Sigmoid colon (tissue), 7 donors: Measurements from ENCODE around the gene ZNF777. TPM values are rescaled to one million over a fixed set of nuclear protein-coding genes. Genes with fewer than 3 reads are reported as not detected.

Experiments used
- DNase-seq: peaks from one replicate; pipeline ENCODE4 v3.0.0-alpha.2; 2019
- H3K27ac ChIP-seq, 4 donors: fragments of 200-600 bp; sonication (generic); one replicate each; pipeline ENCODE4 v1.5.1; 2016 to 2019; ENCODE audit warnings: mild to moderate bottlenecking in 1 of 4
- H3K27me3 ChIP-seq, 3 donors: fragments of 200-600 bp; sonication (generic); one replicate each; pipeline ENCODE4 v1.5.1; 2019; ENCODE audit warnings: mild to moderate bottlenecking in 1 of 3
- H3K36me3 ChIP-seq, 4 donors: fragments of 200-600 bp; sonication (generic); one replicate each; pipeline ENCODE4 v1.5.1; 2016 to 2019
- H3K4me1 ChIP-seq, 4 donors: fragments of 200-600 bp; sonication (generic); one replicate each; pipeline ENCODE4 v1.5.1; 2017 to 2019
- H3K4me3 ChIP-seq, 4 donors: fragments of 200-600 bp; sonication (generic); one replicate each; pipeline ENCODE4 v1.5.1; 2017 to 2019; ENCODE audit warnings: mild to moderate bottlenecking in 2 of 4, moderate library complexity in 1 of 4
- H3K9me3 ChIP-seq, 4 donors: fragments of 200-600 bp in 3 of 4; sonication (generic) in 3 of 4; one replicate each; pipeline versions ENCODE4 v1.5.1 to v1.6.1; 2013 to 2019
- EP300 ChIP-seq, 4 donors: sonication (generic); formaldehyde crosslinking; IDR thresholded peaks; one replicate each; pipeline ENCODE4 v1.6.1; 2017; ENCODE audit warnings: antibody characterized with exemption in 4 of 4
- POLR2A ChIP-seq, 2 donors: fragments of 450-650 bp; IDR thresholded peaks; one replicate each; pipeline ENCODE4 v1.6.1; 2016; ENCODE audit warnings: antibody characterized with exemption in 2 of 2, mild to moderate bottlenecking in 2 of 2, moderate library complexity in 2 of 2
- POLR2AphosphoS5 ChIP-seq, 4 donors: sonication (generic); formaldehyde crosslinking; IDR thresholded peaks; one replicate each; pipeline ENCODE4 v1.6.1; 2017; ENCODE audit warnings: antibody characterized with exemption in 4 of 4
- WGBS, 2 donors: extraction: QIAGEN DNeasy Blood & Tissue Kit; methylation state at CpG; one replicate each; pipeline ENCODE4 v1.1.7; 2013; 5-methylcytosine and 5-hydroxymethylcytosine counted together
- intact Hi-C: fragments of 100-400 bp; cut with DNase I; formaldehyde crosslinking; loops from one replicate; pipeline ENCODE4 v1.15.1; 2023
- polyA plus RNA-seq, 3 donors: library from polyadenylated mRNA; stranded (reverse); fragments of 200-250 nt; gene quantifications; one replicate each; pipeline ENCODE4 v1.2.3, GENCODE V29; 2013
- total RNA-seq, 4 donors: library from RNA; depleted of rRNA; stranded (reverse); fragments of >200 nt; gene quantifications; one replicate each; pipeline ENCODE4 v1.1.0, GENCODE V29; 2016
- TF ChIP-seq, protein P1 (sequence below), 4 experiments: fragments of 450-650 bp in 3 of 4; fragments of 200-600 bp in 1 of 4; IDR thresholded peaks; one replicate each; pipeline ENCODE4 v1.5.1; 2016 to 2019; ENCODE audit warnings: antibody characterized with exemption in 4 of 4, mild to moderate bottlenecking in 3 of 4, moderate library complexity in 2 of 4
- donor health status: healthy with polysubstance abuse.
- donor health status: Bipolar disorder and iron deficiency.
- donor health status: healthy.

The ZNF777 gene
- total and polyA plus RNA-seq, 7 donors, result 4.2 to 8.8 (median 6.6) TPM

DNA sequence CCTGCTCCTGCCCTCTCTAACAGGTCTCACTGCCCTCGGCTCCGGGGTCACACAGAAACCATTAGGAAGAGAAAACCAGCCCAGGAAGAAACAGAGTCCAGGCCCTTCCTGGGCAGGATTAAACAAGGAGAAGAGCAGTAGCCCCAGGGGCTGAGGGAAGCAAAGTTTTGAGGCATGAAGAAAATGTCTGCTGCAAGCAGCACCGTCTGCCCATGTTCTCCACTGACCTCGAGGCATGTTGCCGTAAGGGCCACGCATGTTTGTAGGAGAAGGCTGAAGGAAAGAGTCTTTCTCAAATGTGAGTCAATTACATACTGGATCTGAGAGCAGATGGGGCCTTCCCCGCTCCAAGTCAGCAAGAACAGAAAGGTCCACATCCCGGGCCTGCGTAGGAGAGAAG, 32.5 kb upstream of the ZNF777 start:
- Histone ChIP-seq H3K27me3 (no peaks in the 10 kb centered on the region), H3K9me3 (no peaks in the 10 kb centered on the region), H3K4me3 (no peak overlapping the region), H3K27ac (no peak overlapping the region), H3K36me3 (peaks cover 28 to 56% (median 48%) of the 10 kb centered on the region in 4 donors), H3K4me1 (peaks cover 0 to 23% (median 20%) of the 10 kb centered on the region in 4 donors)
- intact Hi-C loops, result no loop called here
- TF ChIP-seq POLR2A (IDR thresholded peaks at IDR 0.05), result no peak
- no peak for TF ChIP-seq EP300 (IDR thresholded peaks at IDR 0.05)
- TF ChIP-seq, protein P1, sequence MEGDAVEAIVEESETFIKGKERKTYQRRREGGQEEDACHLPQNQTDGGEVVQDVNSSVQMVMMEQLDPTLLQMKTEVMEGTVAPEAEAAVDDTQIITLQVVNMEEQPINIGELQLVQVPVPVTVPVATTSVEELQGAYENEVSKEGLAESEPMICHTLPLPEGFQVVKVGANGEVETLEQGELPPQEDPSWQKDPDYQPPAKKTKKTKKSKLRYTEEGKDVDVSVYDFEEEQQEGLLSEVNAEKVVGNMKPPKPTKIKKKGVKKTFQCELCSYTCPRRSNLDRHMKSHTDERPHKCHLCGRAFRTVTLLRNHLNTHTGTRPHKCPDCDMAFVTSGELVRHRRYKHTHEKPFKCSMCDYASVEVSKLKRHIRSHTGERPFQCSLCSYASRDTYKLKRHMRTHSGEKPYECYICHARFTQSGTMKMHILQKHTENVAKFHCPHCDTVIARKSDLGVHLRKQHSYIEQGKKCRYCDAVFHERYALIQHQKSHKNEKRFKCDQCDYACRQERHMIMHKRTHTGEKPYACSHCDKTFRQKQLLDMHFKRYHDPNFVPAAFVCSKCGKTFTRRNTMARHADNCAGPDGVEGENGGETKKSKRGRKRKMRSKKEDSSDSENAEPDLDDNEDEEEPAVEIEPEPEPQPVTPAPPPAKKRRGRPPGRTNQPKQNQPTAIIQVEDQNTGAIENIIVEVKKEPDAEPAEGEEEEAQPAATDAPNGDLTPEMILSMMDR (IDR thresholded peaks at IDR 0.05), result no peak
- no peak for TF ChIP-seq POLR2AphosphoS5 (IDR thresholded peaks at IDR 0.05)
- no peak for DNase-seq
- 97% methylated on average over 9 of the region's 9 CpGs for WGBS, 2 donors

DNA sequence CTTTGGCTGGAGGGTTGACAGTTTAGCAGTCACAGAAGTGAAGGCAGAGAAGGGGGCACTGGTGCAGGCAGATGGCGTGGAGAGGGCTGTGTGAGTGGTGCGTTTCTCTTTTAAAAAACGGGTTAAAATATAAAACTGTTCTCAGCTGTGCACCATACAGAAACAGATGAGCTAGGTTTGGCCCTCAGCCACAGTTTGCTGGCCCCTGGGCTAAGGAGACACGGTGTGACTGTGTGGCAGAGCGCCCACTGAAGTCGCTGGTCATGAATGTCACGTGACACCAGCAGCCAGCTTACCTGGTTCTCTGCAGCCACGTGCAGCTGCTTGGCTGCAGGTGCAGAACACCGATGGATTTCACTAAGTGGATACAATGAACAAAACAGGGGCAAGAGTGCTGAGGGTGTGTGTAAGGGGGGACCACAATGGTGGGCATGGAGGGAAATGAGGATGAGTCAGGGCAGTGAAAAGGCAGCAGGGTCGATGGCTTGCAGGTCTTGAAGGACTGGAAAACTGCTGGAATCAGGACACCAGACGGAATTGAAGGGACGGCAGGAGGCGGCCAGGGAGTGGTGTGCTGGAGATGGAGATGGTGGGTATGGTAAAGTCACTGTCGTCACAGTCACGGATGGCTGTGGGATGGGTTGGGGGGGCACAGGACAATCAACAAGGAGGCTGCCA, 29.4 kb upstream of the ZNF777 start:
- intact Hi-C loops, result no loop called here
- DNase-seq, result peak; percentile 48
- 90 to 93% methylated on average over 15 of the region's 15 CpGs for WGBS, 2 donors
- peaks cover 28 to 86% (median 65%) of the 10 kb centered on the region in 4 donors for H3K36me3 ChIP-seq
- no peaks in the 10 kb centered on the region for H3K9me3 ChIP-seq
- H3K4me3 ChIP-seq, result no peak overlapping the region
- H3K27me3 ChIP-seq, result no peaks in the 10 kb centered on the region
- no peak for TF ChIP-seq POLR2A (IDR thresholded peaks at IDR 0.05)
- TF ChIP-seq, protein P1 (IDR thresholded peaks at IDR 0.05), result no peak
- no peak for TF ChIP-seq POLR2AphosphoS5 (IDR thresholded peaks at IDR 0.05)
- TF ChIP-seq EP300 (IDR thresholded peaks at IDR 0.05), result no peak
- peaks cover 0 to 7% (median 6%) of the 10 kb centered on the region in 4 donors for H3K4me1 ChIP-seq
- no peak overlapping the region for H3K27ac ChIP-seq

DNA sequence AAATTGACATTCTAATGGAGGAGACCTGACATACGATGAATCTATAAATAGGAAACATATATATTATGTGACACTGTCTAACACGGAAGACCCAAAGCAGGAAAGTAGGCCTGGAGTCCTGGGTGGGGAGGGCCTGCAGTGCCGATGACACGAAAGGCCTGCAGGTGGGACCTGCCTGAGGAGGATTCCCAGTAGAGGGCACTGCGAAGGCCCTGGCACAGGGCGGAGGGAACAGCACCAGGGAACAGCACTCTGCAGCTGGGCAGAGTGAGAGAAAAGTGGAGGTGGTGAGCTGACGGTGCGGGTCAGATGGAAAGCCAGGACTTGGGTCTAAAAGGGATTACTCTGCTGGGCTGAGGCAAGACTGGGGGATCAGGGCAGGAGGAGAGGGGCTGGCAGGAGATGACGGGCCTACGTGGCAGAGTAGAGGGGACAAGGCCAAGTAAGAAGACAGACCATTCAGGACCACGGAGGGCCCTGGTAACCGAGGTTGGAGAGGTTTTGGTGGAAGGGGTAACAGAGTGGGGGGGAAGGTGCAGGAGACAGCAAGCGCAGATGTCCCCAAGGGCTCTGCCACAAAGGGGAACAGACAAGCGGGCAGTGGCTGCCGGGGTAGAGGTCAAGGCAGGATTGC, 28.6 kb upstream of the ZNF777 start:
- no peaks in the 10 kb centered on the region for H3K4me1 ChIP-seq
- intact Hi-C loops, result no loop called here
- H3K36me3 ChIP-seq, result peaks cover 28 to 93% (median 65%) of the 10 kb centered on the region in 4 donors
- H3K9me3 ChIP-seq, result no peaks in the 10 kb centered on the region
- WGBS, 2 donors, result 84 to 88% methylated on average over 15 of the region's 15 CpGs
- no peak for TF ChIP-seq EP300 (IDR thresholded peaks at IDR 0.05)
- H3K27me3 ChIP-seq, result no peaks in the 10 kb centered on the region
- no peak for DNase-seq
- H3K27ac ChIP-seq, result no peak overlapping the region
- no peak overlapping the region for H3K4me3 ChIP-seq

DNA sequence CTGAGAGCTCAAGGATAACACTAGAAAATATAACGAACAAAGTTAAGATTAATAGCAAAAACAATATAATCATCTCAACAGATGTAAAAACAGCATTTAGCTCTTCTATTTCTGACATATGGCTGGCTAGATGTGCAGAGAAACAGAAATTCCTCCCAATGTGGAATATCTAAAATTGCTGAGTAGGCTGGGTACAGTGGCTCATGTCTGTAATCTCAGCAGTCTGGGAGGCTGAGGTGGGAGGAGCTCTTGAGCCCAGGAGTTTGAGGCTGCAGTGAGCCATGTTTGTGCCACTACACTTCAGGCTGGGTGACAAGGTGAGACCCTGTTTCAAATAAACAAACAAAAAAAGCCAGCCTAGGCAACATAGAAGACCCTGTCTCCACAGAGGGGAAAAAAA, 18.7 kb upstream of the ZNF777 start:
- 97 to 99% methylated on average over 1 of the region's 1 CpG for WGBS, 2 donors
- Histone ChIP-seq H3K4me1 (no peaks in the 10 kb centered on the region), H3K27me3 (no peaks in the 10 kb centered on the region), H3K4me3 (no peak overlapping the region), H3K27ac (no peak overlapping the region), H3K9me3 (no peaks in the 10 kb centered on the region), H3K36me3 (peaks cover 6 to 46% (median 23%) of the 10 kb centered on the region in 4 donors)
- intact Hi-C loops, result no loop called here
- no peak for TF ChIP-seq POLR2AphosphoS5 (IDR thresholded peaks at IDR 0.05)
- no peak for TF ChIP-seq POLR2A (IDR thresholded peaks at IDR 0.05)
- TF ChIP-seq EP300 (IDR thresholded peaks at IDR 0.05), result no peak
- TF ChIP-seq, protein P1 (IDR thresholded peaks at IDR 0.05), result no peak
- DNase-seq, result no peak

DNA sequence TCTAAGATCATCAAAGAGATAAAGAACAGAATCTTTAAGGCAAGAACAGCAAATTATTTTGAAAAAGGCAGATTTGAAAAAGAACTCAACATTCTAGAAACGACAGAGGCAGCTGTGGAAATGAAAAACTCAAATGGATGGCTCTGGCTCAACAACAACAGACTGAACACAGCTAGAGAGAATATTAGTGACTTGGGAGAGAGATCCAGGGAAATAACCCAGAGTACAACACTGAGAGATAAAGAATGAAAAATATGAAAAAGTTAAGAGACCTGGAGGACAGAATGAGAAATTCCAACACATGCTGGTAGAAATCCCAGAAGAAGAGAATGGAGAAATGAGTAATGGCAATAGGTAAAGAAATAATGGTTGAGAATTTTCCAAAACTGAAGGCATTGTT, 17.9 kb upstream of the ZNF777 start:
- no peak for DNase-seq
- TF ChIP-seq, protein P1 (IDR thresholded peaks at IDR 0.05), result no peak
- TF ChIP-seq POLR2A (IDR thresholded peaks at IDR 0.05) (no peak), POLR2AphosphoS5 (IDR thresholded peaks at IDR 0.05) (no peak), EP300 (IDR thresholded peaks at IDR 0.05) (no peak)
- WGBS, 2 donors, result 95 to 97% methylated on average over 1 of the region's 1 CpG
- intact Hi-C loops, result no loop called here
- H3K36me3 ChIP-seq, result peaks cover 14 to 49% (median 30%) of the 10 kb centered on the region in 4 donors
- no peaks in the 10 kb centered on the region for H3K4me1 ChIP-seq
- no peak overlapping the region for H3K4me3 ChIP-seq
- H3K27ac ChIP-seq, result no peak overlapping the region
- no peaks in the 10 kb centered on the region for H3K27me3 ChIP-seq
- H3K9me3 ChIP-seq, result no peaks in the 10 kb centered on the region
